Suprapubic skin (tissue), 4 donors: Measurements from ENCODE around the gene CGB2. TPM values are rescaled to one million over a fixed set of nuclear protein-coding genes. Genes with fewer than 3 reads are reported as not detected.

Experiments used
- DNase-seq, 2 donors: peaks; one replicate each; pipeline ENCODE4 v3.0.0-alpha.2; 2019; ENCODE audit warnings: low spot score in 2 of 2
- H3K27ac ChIP-seq: fragments of 200-600 bp; sonication (generic); one replicate; pipeline ENCODE4 v1.5.1; 2019
- H3K27me3 ChIP-seq: fragments of 200-600 bp; sonication (generic); one replicate; pipeline ENCODE4 v1.5.1; 2019
- H3K36me3 ChIP-seq: fragments of 200-600 bp; sonication (generic); one replicate; pipeline ENCODE4 v1.5.1; 2019
- H3K4me1 ChIP-seq: fragments of 200-600 bp; sonication (generic); one replicate; pipeline ENCODE4 v1.5.1; 2019
- H3K4me3 ChIP-seq: fragments of 200-600 bp; sonication (generic); one replicate; pipeline ENCODE4 v1.5.1; 2019; ENCODE audit warnings: mild to moderate bottlenecking
- H3K9me3 ChIP-seq: fragments of 200-600 bp; sonication (generic); one replicate; pipeline ENCODE4 v1.5.1; 2019
- CTCF ChIP-seq, 2 donors: fragments of 200-600 bp in 1 of 2; fragments of 450-650 bp in 1 of 2; sonication (generic) in 1 of 2; IDR thresholded peaks; one replicate each; pipeline ENCODE4 v1.5.1; 2016 to 2019; ENCODE audit warnings: antibody characterized with exemption in 2 of 2, mild to moderate bottlenecking in 1 of 2, moderate library complexity in 1 of 2
- EP300 ChIP-seq: sonication (generic); formaldehyde crosslinking; IDR thresholded peaks from one replicate; pipeline ENCODE4 v1.6.1; 2017; ENCODE audit warnings: antibody characterized with exemption
- POLR2A ChIP-seq, 2 donors: fragments of 450-650 bp; IDR thresholded peaks; one replicate each; pipeline ENCODE4 v1.6.1; 2017; ENCODE audit warnings: antibody characterized with exemption in 2 of 2, mild to moderate bottlenecking in 2 of 2, moderate library complexity in 2 of 2
- POLR2AphosphoS5 ChIP-seq, 3 donors: sonication (generic); formaldehyde crosslinking; IDR thresholded peaks; one replicate each; pipeline ENCODE4 v1.6.1; 2017; ENCODE audit warnings: antibody characterized with exemption in 3 of 3
- WGBS: methylation state at CpG from one replicate; pipeline ENCODE4 v1.1.5; 2018; 5-methylcytosine and 5-hydroxymethylcytosine counted together
- total RNA-seq, 4 donors: library from RNA; depleted of rRNA; stranded (reverse); fragments of >200 nt; gene quantifications; one replicate each; pipeline ENCODE4 v1.1.0, GENCODE V29; 2016

CGB2 gene
- total RNA-seq, 4 donors from 2014 or later = not detected

GRCh38 chr19:49009828-49010227 lies 21.9 kb upstream of the CGB2 start:
- H3K36me3 ChIP-seq = peaks cover 77% of the 10 kb centered on the region

GRCh38 chr19:49010453-49010852 lies 21.2 kb upstream of the CGB2 start:
- no peaks in the 10 kb centered on the region for H3K27me3 ChIP-seq
- no peak for DNase-seq
- H3K36me3 ChIP-seq = peaks cover 77% of the 10 kb centered on the region
- TF ChIP-seq CTCF (IDR thresholded peaks at IDR 0.05) = no peak
- no peak for TF ChIP-seq POLR2A (IDR thresholded peaks at IDR 0.05)
- TF ChIP-seq POLR2AphosphoS5 (IDR thresholded peaks at IDR 0.05) = no peak
- TF ChIP-seq EP300 = no peak
- H3K4me1 ChIP-seq = no peaks in the 10 kb centered on the region
- no peak overlapping the region for H3K27ac ChIP-seq
- WGBS = 92% methylated on average over 9 of the region's 18 CpGs
- H3K9me3 ChIP-seq = no peaks in the 10 kb centered on the region
- H3K4me3 ChIP-seq = no peak overlapping the region

More at GRCh38 chr19:49009828-49010227, 21.9 kb upstream of the CGB2 start:
- Histone ChIP-seq H3K4me3 (no peak overlapping the region), H3K9me3 (no peaks in the 10 kb centered on the region), H3K27me3 (no peaks in the 10 kb centered on the region), H3K4me1 (no peaks in the 10 kb centered on the region), H3K27ac (no peak overlapping the region)
- no peak for DNase-seq
- no peak for TF ChIP-seq POLR2AphosphoS5 (IDR thresholded peaks at IDR 0.05)
- TF ChIP-seq POLR2A (IDR thresholded peaks at IDR 0.05) = no peak
- no peak for TF ChIP-seq CTCF (IDR thresholded peaks at IDR 0.05)
- TF ChIP-seq EP300 = no peak
- WGBS = 100% methylated on average over 10 of the region's 18 CpGs

- no peak for TF ChIP-seq POLR2A (IDR thresholded peaks at IDR 0.05)
- TF ChIP-seq EP300 = no peak
- no peak for TF ChIP-seq CTCF (IDR thresholded peaks at IDR 0.05)
- TF ChIP-seq POLR2AphosphoS5 (IDR thresholded peaks at IDR 0.05) = no peak
- Histone ChIP-seq H3K4me1 (no peaks in the 10 kb centered on the region), H3K4me3 (no peak overlapping the region), H3K27ac (no peak overlapping the region), H3K9me3 (no peaks in the 10 kb centered on the region), H3K36me3 (peaks cover 77% of the 10 kb centered on the region), H3K27me3 (no peaks in the 10 kb centered on the region)
- no peak for DNase-seq
- WGBS = 91% methylated on average over 9 of the region's 17 CpGs
Observed at GRCh38 chr19:49011194-49011593, 20.5 kb upstream of the CGB2 start.

DNA sequence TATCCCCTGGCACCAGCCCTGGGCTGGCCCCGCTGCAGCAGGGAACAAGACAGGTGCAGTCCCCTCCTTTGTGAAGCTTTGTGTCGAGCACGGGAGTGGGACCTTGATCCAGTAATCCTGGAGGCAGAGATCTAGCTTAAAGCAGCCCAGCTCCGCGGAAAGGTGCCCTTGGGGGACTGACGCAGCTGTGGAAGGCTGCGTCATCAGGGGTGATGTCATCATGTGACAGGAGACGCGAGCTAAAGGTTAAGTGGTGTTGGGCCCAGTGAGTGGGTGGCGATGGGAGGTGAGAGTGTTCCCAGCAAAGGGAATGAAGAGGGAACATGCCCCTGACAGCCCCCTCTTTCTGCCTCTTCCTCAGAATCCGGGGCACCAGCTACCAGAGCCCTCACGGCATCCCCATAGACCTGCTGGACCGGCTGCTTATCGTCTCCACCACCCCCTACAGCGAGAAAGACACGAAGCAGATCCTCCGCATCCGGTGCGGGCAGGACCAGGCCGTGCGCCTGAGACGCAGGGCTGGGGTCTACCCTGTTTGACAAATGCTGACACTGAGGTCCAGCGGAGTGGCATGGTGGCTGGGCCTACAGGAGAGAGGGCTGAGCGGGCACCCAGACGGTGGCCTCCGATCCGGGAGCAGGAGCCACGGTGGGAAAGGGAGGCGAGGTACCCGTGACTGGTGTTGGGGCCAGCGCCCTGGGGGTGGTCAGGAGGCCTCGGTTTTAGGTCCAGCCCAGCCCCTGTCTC lies 17.4 kb upstream of the CGB2 start:
- TF ChIP-seq POLR2A (IDR thresholded peaks at IDR 0.05) = no peak
- TF ChIP-seq EP300 = no peak
- TF ChIP-seq POLR2AphosphoS5 (IDR thresholded peaks at IDR 0.05) = no peak
- no peak for TF ChIP-seq CTCF (IDR thresholded peaks at IDR 0.05)
- Histone ChIP-seq H3K4me1 (peaks cover 21% of the 10 kb centered on the region), H3K36me3 (peaks cover 56% of the 10 kb centered on the region), H3K27me3 (peaks cover 2% of the 10 kb centered on the region), H3K9me3 (no peaks in the 10 kb centered on the region), H3K4me3 (no peak overlapping the region), H3K27ac (no peak overlapping the region)
- 86% methylated on average over 25 of the region's 32 CpGs for WGBS
- DNase-seq = no peak

DNA sequence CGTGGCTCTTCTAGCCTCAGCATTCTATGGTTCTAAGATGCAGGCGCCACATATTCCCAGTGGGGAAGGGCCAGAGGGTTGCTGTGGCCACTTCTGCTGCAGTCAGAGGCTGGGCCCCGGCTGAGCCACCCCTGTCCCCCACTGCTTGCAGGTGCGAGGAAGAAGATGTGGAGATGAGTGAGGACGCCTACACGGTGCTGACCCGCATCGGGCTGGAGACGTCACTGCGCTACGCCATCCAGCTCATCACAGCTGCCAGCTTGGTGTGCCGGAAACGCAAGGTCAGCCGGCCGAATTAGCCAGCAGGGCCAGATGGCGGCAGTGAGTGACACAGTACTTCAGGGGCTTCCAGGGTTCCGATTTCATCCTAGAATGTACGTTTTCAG lies 16.8 kb upstream of the CGB2 start:
- no peak for DNase-seq
- Histone ChIP-seq H3K36me3 (peaks cover 50% of the 10 kb centered on the region), H3K9me3 (no peaks in the 10 kb centered on the region), H3K4me3 (no peak overlapping the region), H3K27ac (no peak overlapping the region), H3K27me3 (peaks cover 6% of the 10 kb centered on the region), H3K4me1 (peaks cover 27% of the 10 kb centered on the region)
- no peak for TF ChIP-seq POLR2AphosphoS5 (IDR thresholded peaks at IDR 0.05)
- no peak for TF ChIP-seq EP300
- no peak for TF ChIP-seq CTCF (IDR thresholded peaks at IDR 0.05)
- no peak for TF ChIP-seq POLR2A (IDR thresholded peaks at IDR 0.05)
- 97% methylated on average over 10 of the region's 18 CpGs for WGBS
